ENCODE data around the gene ARR3. TPM values are rescaled to one million over a fixed set of nuclear protein-coding genes. Genes with fewer than 3 reads are reported as not detected.
"Not testable (repeated sequence)": the region's sequence is repeated elsewhere in the genome, so short reads cannot be mapped to it uniquely, and the experiment has no call there.

Gene ARR3
- not detected for total RNA-seq
- long read RNA-seq: 0 reads

DNA sequence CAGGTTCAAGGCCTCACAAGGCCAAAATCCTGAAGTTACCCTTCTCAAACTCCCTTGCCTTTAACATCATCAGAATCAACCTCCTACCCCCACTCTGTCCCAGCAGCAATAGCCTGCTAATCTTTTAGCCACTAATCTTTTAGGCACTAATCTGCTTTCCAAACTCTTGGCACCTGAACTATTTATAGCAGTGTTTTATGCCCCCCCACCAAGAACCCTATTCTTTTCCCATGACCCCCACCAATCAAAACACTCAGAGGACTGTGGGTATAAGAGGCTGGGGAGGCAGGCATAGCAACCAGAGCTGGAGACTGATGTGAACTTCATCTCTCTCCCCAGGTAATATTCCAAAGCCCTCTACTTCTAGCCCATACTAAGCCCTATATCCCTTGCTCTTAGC, at the start of gene ARR3:
Gene ARR3, plus strand, starts transcription at position 301 of the 400 bp plus-strand sequence. CDS start 1,052 bp downstream, outside the sequence.
- no peak for DNase-seq (ENCODE audit: low spot score)
- intact Hi-C loops (cut with DNase I): no loop called here

DNA sequence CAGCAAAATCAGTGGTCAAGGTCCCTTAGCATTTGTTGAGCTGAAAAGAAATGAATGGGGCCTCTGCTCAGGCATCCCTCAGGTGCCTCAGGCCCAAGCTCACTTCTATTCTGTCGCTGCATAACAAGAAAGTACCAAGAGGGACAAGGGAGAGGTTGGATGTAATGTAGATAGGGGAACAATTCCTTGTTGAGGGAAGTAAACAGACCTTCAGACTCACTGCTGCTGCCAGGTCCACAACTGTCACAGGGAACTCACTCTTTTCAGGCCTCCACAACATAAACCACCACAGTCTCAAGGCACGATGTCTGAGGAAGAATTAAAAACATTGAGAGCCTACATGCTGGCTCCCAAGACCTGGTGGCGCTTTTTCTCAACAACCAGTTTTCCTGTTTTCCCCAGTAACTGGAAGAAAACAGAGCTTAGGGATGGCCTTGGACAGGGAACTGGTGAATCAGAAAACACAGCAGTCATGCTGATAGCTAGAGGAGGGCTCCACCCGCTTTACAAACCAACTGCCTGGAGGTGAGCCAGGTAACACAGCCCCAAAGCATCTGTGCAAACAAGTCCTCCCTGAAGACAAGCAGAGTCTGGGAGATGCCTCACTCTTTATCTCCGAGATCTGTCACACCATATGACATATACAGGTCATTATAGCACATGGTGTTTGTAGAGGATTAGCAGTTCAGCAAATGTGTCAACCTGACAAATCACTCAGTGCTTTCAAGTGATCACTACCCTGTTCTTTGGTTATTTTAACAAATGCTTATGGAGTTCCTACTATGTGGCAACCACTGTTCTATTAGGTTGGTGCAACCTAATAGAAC, 48.0 kb upstream of the ARR3 start:
- intact Hi-C loops (cut with DNase I): no loop called here
- DNase-seq (ENCODE audit: low spot score): no peak

DNA sequence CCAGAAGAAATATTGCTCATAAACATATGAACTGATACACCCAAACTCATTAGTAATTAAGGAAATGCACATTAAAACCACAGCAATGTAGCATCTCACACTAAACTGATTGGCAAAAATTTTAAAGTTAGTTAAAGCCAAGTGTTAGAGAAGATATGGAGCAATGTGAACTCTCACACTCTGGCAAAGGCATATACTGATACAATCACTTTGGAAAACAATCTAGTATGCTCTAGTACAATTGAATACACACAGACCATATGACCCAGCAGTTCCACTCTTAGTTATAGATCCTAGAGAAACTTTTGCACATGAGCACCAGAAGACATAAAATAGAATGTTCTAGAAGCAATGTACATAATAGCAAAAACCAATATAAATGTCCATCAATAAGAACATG, 42.1 kb upstream of the ARR3 start:
- intact Hi-C loops (cut with DNase I): no loop called here
- no peak for DNase-seq (ENCODE audit: low spot score)

DNA sequence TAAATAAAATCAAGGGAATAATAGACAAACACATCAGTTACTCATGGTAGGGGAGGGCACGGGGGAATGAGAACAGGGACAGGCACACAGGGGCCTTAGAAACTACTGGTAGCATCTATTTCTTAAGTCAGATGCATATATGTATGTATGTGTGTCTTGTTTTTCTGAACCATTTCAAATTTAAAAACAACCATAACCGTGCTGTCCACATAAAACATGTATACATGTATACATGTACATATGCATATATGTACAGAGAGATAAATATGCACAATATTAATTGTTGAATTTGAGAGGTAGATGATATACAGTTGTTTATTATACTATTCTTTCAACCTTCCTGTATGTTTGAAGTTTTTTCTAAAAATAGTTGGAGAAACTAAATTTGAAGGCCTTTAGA, 41.4 kb upstream of the ARR3 start:
- intact Hi-C loops (cut with DNase I): no loop called here
- no peak for DNase-seq (ENCODE audit: low spot score)

DNA sequence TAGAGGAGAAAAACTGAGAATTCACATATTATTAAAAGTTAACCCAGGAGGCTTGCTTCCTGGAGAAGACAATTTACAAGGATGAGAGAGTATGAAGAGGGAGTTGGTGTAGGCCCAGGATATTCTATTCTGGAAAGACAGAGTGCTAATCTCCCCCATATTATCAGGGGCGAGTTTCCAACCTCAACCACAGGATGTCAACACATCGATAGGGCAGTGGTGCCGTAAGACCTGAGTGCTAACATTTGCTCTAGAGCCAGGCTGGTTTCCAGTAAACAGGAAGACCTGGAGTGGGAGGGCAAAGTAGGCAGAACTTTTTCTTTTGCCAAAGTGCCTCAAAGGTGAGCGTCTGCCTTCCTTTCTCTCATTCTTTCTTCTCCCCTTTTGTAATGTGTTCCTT, 36.5 kb upstream of the ARR3 start:
- no peak for DNase-seq (ENCODE audit: low spot score)
- intact Hi-C loops (cut with DNase I): no loop called here

DNA sequence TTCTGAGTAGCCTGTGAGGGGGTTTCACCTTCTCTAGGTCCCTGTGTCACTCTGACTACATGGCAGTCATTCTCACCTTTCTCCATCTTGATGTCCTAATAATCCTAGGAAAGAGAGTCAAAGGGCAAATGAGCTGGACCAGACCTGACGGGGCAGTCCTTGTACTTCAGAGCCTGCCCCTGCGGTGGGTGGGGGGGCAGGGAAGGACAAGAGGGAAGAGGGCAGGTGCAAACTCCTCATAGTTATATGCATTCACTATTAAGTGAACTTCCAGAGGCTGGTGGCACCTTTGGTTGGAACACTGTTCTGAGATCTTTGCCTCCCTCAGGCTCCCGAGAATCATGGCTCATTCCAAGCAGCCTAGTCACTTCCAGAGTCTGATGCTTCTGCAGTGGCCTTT, 33.8 kb upstream of the ARR3 start, which contains the start of gene AWAT1:
Gene AWAT1, plus strand, starts transcription at position 301 of the 400 bp plus-strand sequence. Its CDS starts 41 bp downstream, at position 342.
- intact Hi-C loops (cut with DNase I): no loop called here
- DNase-seq (ENCODE audit: low spot score): no peak

DNA sequence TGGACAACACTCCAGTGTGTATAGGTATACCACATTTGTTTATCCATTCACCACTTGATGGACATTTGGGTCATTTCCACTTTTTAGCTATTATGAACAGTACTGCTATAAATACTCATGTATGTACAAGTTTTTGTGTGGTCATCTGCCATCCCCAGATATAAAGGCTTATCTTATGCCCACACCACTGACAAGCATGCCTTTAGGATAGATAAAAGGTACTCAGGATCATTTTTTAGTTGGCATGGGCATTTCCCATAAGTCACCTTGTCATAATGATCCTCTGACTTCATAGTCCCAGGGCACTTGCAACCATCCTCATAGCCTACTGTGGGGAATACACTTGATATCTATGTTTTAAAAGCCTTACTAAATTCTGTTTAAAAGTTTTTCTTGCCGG, 27.4 kb upstream of the ARR3 start:
- no peak for DNase-seq (ENCODE audit: low spot score)
- intact Hi-C loops (cut with DNase I): no loop called here

DNA sequence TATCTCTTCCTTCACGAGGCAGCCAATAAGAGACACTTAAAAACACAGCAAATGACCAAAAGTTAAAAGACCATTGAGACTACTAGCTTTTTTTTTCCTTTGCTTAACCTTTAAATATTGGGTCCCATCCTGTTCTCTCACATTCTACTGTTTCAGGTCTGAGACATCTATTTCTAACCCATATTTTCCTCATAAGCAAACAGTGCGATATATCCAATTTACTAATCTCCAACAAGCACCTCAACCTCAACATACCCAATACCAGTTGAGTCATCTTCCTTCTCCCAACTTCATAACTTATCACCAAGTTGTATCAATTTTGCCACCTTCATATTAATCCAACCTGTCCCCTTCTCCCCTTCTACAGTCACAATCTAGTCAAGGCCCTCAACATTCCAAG, 26.6 kb upstream of the ARR3 start:
- DNase-seq (ENCODE audit: low spot score): no peak

DNA sequence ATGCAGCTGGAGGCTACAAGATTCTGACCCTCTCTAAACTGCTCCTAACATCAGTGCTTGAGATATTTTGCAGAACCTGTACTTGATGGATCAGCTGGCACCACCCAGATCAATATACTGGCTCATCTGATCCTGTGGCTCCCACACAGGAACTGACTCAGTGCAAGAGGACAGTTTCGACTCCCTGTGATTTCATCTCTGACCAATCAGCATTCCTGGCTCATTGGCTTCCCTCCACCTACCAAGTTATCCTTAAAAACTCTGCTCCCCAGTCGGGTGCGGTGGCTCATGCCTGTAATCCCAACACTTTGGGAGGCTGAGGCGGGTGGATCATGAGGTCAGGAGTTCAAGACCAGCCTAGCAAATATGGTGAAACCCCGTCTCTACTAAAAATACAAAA, 24.5 kb upstream of the ARR3 start:
- intact Hi-C loops (cut with DNase I); DNase-seq (ENCODE audit: low spot score): not testable (repeated sequence)

More for the DNA sequence above, 26.6 kb upstream of the ARR3 start:
- intact Hi-C loops (cut with DNase I): no loop called here

DNA sequence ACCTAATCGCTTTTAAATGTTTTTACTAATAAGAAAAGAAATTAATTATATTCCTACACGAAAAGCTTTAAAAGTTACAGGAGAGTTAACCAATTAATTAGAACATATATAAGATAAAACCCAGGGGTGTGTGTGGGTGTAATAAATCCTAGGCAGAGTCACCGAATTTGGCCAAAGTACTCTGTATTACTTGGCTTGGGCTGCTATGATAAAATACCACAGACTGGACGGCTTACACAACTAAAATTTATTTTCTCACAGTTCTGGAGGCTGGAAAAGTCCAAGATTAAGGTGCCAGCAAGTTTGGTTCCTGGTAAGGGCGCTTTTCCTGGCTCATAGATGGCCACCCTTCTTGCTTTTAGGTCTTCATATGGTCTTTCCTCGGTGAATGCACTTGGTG, 23.3 kb upstream of the ARR3 start:
- DNase-seq (ENCODE audit: low spot score): no peak
- intact Hi-C loops (cut with DNase I): no loop called here

DNA sequence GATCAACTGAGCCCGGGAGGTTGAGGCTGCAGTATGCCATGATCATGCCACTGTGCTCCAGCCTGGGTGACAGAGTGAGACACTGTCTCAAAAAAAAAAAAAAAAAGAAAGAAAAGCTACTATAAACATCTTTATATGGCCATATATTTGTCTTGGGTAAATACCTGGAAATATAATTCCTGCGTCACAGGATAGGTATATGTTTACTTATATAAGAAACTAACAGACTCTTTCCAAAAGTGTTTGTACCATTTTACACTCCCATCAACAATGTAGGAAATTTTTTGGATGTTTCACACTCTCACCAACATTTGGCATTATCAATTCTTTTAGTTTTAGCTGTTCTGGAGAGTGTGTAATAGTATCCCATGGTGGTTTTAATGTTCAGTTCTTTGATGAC, 20.9 kb upstream of the ARR3 start:
- no peak for DNase-seq (ENCODE audit: low spot score)
- intact Hi-C loops (cut with DNase I): no loop called here

DNA sequence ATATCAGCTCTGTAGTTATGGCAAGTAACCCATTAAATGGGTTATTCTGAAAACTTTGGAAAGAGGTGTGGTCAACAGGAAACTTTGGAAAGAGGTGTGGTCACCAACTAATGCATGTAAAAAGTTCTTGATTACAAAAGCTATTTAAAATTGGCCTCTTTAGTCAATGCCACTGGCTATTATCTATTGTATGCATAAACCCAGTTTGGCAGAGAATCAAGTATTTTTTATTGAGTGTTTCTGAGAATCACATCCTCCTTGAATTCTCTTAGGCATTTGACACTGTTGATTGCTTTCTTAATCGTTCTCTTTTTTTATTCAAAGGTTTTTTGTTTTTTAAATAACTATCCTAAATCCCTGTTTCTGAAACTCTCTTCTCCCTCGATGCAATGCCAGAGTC, 15.6 kb upstream of the ARR3 start:
- no peak for DNase-seq (ENCODE audit: low spot score)
- intact Hi-C loops (cut with DNase I): no loop called here

DNA sequence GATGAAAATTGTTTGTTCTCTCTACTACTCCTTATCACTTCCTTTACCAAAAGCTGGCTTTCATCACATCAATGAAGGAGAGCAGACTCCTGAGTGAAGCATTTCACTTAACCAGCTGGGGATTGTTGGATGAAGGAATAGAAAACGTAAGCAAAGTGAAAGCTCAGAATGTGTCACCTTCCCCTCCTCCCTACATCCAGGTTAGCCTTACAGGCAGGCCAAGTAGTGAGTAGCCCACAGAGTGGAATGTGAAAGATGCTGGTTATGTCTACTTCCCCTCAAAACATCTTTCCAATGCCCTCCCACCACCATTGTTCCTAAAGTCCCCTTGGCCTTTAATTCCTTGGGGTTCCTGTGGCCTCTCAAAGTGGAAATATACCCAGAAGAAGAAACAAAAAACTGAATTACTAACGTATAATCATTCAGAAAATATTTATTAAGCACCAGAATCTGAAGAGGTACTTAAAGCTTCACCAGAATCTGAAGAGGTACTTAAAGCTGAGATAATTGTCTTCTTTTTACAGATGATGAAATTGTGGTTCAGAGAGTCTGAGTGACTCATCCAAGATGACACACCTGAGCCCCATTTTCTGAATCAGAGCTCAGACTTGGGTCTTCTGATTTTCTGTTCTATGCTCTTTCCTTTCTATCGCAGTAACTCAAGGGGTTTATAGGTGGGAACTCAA, 14.6 kb upstream of the ARR3 start:
- DNase-seq (ENCODE audit: low spot score): no peak
- intact Hi-C loops (cut with DNase I): no loop called here

DNA sequence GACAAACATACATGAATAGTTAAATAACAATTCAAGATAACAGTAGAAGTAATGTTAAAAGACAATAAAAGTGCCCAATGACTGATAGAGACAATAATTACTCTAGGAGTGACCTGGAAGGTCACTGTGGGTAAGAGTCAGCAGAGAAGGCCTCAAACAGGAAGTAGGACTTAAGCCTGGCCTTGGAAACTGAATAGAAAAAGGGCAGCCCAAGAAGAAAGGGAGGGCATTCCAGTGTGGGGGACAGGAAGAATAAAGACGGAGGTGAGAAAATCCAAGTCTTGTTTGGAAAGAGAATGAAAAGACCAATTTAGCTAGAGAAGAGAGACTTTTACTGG, 14.1 kb upstream of the ARR3 start:
- intact Hi-C loops (cut with DNase I): no loop called here
- DNase-seq (ENCODE audit: low spot score): no peak

DNA sequence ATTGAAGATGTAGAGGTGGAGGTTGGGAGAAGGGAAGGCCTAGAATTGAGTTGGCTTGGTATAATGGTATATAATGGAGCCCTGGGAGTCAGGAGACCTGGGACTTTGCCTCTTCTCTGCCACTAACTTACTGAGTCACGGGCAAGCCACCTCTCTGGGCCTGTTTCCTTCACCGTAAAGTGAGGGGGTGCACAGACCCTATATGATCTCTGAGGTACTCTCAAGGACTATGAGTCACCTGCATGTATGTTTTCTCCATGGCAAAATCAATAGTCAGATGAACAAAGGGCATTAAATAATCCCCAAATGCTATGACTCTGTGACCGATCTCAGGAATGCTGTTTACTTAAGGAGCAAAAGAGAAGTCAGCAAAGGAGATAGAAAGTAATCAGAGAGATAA, 13.2 kb upstream of the ARR3 start:
- DNase-seq (ENCODE audit: low spot score): no peak
- intact Hi-C loops (cut with DNase I): no loop called here

DNA sequence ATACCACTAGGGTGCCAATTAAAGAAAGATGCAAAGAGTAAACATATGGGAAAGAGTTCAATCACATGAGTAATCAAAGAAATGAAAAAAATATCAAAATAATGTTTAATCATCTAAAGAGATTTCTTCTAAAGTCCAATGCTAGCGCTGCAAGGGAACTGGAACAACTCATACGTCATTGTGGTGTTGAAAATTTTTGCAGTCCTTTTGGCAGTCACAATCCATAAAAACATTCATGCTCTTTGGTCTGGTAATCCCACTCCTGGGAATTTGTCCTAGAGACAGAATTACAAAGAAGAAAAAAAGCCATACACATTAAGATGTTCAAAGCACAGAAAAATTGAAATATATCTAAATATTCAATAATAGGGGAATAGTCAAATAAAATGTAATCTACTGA, 12.7 kb upstream of the ARR3 start:
- intact Hi-C loops (cut with DNase I): no loop called here
- DNase-seq (ENCODE audit: low spot score): no peak

DNA sequence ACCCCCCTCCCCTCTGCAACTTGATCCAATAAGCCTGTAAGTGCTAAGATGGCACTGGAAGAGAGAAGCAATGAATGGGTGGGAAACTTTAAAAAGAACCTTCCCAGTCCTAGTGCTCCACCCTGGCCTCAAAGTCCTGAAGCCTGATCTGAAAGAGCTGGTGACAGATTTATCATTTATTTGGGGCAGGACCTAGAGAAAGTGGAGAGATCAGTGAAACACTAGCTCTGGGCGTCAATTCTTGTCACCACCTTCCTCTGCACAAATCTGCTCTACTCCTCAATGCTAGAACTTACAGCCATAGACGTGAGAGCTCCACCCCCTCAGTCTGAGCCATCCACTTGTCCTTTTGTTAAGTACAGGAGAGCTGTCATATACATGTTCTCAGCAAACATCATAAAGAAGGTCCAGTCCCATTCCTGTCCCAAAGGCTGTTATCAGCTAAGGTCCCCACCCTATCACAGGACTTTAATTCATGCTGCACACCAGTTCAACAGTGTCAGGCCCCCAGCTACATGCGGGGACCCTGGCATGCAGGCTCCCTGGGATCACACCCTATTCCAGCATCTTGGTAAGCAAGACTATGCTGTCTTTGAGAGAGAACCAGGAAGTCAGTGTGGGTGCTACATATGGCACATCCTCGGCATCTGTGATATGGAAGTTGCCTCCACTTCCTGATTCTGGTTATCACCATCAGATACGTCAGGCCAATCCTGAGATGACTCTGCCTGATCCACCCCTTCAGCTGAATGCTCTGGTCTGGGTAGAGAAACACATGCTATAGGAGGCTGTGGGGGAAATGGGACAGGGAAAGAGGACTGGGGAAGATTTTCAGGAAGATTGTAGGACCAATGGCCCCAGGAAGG, 10.5 kb upstream of the ARR3 start:
- intact Hi-C loops (cut with DNase I): no loop called here
- no peak for DNase-seq (ENCODE audit: low spot score)

DNA sequence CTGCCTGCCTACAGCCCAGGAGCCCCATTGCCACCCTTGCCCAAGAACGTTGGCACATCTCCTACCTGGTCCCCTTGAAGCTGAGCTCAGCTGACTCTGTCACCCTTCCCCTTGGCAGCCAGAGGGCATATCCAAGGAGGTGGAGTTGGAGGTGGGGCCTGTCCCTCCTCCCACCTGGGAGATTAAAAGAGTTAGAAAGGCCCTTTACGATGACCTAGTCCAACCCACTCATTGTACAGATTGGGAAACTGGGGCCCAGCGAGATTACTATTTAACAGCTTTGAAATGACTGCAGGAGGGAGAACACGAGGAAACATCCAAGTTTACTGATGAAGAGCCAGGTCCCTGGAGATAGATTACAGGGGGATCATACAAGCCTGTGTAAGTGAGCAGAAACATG, 8.0 kb upstream of the ARR3 start, which contains the start of gene P2RY4:
Gene P2RY4, minus strand, starts transcription at position 101 of the 400 bp plus-strand sequence. CDS start 580 bp downstream, outside the sequence.
- no peak for DNase-seq (ENCODE audit: low spot score)
- intact Hi-C loops (cut with DNase I): loop anchor here (2.0 kb wide), 1 partner anchor 61 kb away; no protein-coding TSS in a partner anchor

DNA sequence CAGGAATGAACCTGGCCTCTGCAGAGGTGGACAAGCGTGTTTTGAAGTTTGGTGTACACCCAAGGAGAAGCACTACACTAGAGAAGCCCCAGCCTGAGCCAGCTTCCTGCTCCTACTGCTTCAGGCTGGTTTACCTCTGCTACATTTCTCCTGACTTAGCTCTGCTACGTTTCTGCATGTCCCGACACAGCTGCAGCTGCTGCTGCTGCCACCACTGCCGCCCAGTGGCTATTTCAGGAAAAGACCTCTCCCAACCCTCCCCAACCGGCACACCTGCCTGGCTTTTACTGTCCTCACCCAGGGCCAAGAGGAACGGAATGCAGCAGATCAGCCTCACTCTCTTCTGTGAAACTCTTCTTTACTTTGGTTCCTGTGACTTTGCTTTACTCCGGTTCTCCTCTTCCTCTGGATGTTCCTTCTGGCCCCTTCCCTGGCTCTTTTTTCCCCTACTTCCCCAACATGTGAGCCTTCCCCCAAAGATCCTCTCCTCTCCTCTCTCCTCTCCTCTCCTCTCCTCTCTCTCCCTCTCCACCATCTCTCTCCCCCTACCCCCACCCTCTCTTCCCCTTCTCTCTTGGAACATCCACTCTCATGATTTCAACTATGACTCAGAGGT, 5.1 kb upstream of the ARR3 start:
- DNase-seq (ENCODE audit: low spot score): no peak
- intact Hi-C loops (cut with DNase I): no loop called here

DNA sequence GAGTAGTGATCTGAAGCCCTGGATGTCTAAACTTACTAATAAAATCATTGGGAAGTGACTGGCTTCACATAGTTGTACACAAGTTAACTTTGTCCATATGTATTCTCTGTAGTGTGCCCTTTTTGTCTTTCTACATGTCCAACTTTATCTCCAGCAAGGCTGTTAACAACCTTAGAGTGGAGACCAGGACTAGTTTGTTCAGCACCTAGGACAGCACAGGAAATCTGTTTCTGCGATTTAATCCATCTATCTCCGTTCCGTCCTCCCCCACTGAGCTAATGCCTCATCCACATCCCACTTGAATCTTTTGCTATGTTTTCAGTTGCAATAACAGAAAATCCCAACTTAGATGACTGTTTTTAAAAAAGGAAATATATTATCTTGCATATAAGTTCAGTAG, 3.4 kb upstream of the ARR3 start:
- no peak for DNase-seq (ENCODE audit: low spot score)
- intact Hi-C loops (cut with DNase I): no loop called here

Measured in cardiac septum (tissue), 1 donor.